GM18526 (cell line): ENCODE results near the gene LRRC59.

Experiments
- POLR2A ChIP-seq: IDR thresholded peaks from 3 replicates; pipeline ENCODE4 v1.6.1; 2011; ENCODE audit not compliant: insufficient read length; ENCODE audit errors: extremely low read depth

LRRC59 gene

GRCh38 chr17:50347117-50347893, 50.0 kb downstream of the LRRC59 start:
- no peak for TF ChIP-seq POLR2A

DNA sequence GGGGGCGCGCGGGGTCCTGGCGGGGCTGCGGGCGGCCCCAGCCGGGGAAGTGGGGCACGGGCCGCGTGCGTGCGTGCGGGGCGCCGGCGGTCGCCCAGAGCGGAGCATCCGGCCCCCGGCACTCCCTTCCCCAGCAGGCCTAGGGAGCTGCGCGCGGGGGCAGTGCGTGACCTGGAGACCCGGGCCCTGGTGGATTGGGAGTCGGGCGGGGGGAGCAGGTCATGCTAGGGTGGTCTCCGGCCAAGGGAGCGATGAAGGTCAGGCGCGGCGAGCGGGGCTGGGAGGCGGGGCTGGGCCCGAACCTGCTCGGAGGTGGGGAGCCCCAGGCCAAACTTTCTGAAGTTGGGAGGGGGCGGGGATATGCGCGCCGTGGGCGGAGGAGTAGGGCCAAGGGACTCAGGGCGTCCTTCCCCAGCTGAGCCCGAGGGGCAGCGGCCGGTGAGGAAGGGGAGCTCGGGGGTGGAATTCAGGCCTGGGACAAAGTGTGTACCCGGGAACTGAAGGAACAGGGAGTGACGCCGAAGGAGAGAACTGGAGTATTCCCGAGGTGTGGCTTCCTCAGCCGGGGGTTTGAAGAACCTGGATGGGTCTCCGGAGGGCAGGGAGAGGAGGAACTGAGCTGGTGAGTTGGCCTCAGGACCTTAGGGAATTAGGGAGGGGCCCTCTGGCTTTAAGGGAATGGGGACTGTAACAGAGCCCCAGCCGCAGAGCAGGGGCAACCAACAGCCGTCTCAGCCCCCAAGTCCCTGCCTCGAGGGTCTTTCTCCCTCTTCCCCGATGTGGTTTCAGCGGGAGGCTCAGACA, 50.8 kb downstream of the LRRC59 start:
- TF ChIP-seq POLR2A: no peak

DNA sequence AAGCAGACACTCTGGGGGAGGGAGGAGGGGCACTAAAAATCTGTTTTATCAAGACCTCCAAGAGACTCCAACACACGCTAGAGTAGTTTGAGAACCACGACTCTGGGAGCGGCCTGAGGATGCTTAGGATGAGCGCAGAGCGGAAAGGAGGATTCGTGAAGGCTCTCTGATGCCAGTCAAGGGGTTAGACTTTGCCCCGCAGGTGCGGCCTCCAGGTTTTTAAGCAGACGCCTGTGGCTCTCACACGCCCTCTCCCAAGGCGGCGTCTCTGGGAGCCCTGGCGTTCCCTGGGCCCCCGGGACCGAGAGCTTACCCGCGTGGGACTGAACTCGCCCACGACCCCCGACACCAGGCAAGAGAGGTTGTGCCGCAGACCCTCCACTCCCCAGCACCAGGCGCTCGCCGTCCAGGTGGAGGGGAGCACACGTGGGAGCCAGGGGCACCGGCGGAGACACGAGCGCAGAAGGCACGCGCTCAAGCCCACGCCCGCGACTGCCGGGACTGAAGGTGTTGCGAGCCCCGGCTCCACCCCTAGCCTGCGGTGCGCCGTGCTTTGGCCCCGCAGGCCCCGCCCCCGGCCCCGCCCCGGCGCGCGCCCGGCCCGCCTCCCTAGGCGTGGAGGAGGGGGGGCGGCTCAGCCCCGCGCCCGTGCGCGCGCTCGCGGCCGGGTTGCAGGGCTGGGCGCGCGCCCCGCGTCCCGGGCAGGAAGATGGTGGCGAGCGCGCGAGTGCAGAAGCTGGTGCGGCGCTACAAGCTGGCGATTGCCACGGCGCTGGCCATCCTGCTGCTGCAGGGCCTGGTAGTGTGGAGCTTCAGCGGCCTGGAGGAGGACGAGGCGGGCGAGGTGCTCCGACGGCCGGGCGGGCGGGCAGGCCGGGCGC, 51.7 kb downstream of the LRRC59 start, which contains the start of gene XYLT2:
TSS of gene XYLT2 (plus strand) at position 695 of the 881 bp plus-strand sequence. CDS start at position 710, 15 bp downstream.
- peak; percentile 68 for TF ChIP-seq POLR2A

DNA sequence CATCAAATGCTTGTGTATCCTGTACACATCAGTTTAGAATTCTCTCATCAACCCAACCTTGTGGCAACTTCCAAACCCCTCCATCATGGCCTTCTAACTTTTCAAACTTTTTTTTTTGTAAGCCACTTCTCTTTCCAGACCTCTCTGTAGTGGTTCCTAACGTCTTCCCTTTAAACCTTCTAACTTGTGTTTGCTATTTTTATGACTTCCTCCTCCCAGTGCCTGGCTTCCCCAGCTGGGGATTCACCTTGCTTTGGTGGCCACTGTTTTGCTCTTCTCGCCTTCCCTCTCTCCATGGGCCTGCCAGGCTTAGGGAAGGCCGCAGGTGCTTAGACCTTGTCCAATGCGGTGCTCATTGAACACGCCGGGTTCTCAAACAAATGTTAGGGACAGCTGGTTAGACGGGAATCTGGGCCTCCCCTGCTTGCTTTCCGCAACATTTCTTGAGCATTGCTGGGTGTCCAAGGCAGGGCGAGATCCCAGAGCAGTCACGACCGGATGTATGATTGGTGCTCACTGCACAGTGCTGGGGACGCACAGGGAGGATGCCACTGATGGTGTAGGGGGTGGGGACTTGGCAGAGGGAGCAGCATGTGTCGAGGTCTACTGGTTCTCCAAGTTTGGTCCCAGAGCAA, 52.5 kb downstream of the LRRC59 start:
- no peak for TF ChIP-seq POLR2A

- no peak for TF ChIP-seq POLR2A
Observed at GRCh38 chr17:50339381-50339780, 57.9 kb downstream of the LRRC59 start.

GRCh38 chr17:50338645-50339044, 58.7 kb downstream of the LRRC59 start:
- no peak for TF ChIP-seq POLR2A

DNA sequence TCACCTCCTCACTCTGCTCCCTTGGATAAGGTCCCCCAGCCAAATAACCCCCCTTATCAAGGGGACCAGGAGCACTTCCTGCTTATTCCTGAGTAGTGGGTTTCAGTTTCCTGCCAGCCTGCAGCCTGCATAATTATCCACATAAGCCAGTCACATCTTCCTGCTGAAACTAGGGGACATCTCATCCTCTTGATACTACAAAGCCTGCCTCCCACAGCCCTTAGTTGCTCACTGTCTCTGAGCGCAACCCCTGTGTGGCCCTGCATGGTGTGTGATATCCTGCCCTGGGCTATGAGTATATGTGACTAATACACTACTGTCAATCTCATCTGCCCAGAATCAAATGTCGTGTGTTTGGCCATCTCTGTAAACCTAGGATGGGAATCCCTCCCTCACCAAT, 59.4 kb downstream of the LRRC59 start:
- TF ChIP-seq POLR2A: no peak

- no peak for TF ChIP-seq POLR2A
Observed at GRCh38 chr17:50332196-50332595, 65.1 kb downstream of the LRRC59 start.
